ENCODE measurements around the gene LYG2.
"Not testable (repeated sequence)": the region's sequence is repeated elsewhere in the genome, so short reads cannot be mapped to it uniquely, and the experiment has no call there.

LYG2 gene, protein sequence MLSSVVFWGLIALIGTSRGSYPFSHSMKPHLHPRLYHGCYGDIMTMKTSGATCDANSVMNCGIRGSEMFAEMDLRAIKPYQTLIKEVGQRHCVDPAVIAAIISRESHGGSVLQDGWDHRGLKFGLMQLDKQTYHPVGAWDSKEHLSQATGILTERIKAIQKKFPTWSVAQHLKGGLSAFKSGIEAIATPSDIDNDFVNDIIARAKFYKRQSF

DNA sequence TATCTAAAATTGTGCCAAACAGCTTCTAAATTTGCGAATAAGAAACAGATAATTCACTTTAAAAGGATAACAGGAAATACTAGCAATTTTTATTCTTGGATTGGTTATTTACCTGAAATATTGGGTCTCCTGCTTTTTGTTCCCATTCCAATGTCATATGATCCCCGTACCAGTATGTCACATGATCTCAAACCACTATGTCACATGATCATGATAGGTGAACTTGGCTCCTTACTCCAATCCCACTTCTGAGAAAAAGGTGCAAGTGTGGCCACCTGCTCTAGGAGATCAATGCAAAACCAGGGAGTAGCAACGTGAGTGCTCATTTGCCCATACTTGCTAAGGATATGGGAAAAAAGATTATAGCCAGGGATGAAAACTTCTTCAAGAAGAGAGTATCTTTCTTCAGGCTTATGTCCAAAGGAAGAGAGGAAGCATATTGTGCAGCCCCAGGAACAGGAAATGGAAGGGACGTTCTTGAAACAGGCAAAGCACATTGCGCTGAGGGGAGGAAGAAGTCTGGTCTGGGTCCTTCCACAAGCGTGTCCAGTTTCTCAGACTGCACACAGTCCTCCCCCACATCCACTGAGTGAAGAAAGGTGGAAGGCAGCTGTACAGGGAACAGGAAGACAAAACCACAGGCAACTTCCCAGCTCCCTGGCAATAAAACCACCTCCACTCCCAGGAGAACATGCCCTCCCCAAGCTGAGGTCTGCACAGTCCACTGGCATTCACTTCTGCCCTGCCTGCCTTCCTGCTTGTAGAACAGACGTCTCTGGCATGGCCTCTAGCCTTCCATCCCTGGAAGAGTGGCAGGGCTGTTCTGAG lies at the start of gene LYG2:
Gene LYG2, minus strand, starts transcription at position 176 of the 828 bp plus-strand sequence. CDS start 1,406 bp downstream, outside the sequence.
- H2AFZ ChIP-seq, result no peak within 1 kb of the TSS
- no peaks in the 10 kb centered on the region for H3K9me3 ChIP-seq (ENCODE audit: control insufficient read depth, low read length)
- no peak for TF ChIP-seq CTCF (IDR thresholded peaks at IDR 0.05)
- no peak within 1 kb of the TSS for H3K4me3 ChIP-seq (ENCODE audit: low read depth, low read length)
- no peaks in the 10 kb centered on the region for H3K27me3 ChIP-seq (ENCODE audit: control insufficient read depth, insufficient read depth, low read length)
- no peaks in the 10 kb centered on the region for H3K36me3 ChIP-seq (ENCODE audit: control insufficient read depth, insufficient read depth, low read length)
- H3K4me1 ChIP-seq, result no peaks in the 10 kb centered on the region
- H3K9ac ChIP-seq, result no peak within 1 kb of the TSS
- no peaks in the 10 kb centered on the region for H3K79me2 ChIP-seq
- H3K4me2 ChIP-seq (ENCODE audit: low read length), result no peak within 1 kb of the TSS
- no peak within 1 kb of the TSS for H3K27ac ChIP-seq

- H3K9me3 ChIP-seq (ENCODE audit: control insufficient read depth, low read length); H3K79me2 ChIP-seq; H3K4me1 ChIP-seq; H3K27me3 ChIP-seq (ENCODE audit: control insufficient read depth, insufficient read depth, low read length); H2AFZ ChIP-seq; H3K4me3 ChIP-seq (ENCODE audit: low read depth, low read length); H3K9ac ChIP-seq; H3K36me3 ChIP-seq (ENCODE audit: control insufficient read depth, insufficient read depth, low read length); H3K4me2 ChIP-seq (ENCODE audit: low read length); H3K27ac ChIP-seq: not testable (repeated sequence)
Observed at GRCh38 chr2:99301097-99301496, 45.6 kb upstream of the LYG2 start, which contains the start of gene LYG1. Gene LYG1, minus strand, starts transcription at chr2:99301197. Its CDS starts 5,527 bp downstream, at chr2:99295670.

DNA sequence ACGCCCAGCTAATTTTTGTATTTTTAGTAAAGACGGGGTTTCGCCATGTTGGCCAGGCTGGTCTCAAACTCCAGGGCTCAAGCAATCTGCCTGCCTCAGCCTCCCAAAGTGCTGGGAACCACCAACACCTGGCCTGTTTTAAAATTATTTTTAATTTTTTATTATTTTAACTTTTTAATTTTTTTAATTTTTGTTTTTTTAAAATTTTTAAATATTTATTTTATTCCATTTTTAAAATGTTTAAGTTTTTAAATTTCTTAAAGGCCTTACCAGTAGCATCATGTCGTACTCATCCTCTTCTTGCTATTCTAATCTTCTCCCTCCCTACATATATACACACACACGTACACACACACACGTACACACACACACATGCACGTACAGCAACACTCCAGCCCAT lies 44.1 kb upstream of the LYG2 start:
- Histone ChIP-seq H3K4me3 (ENCODE audit: low read depth, low read length) (no peak overlapping the region), H3K4me1 (no peaks in the 10 kb centered on the region), H3K27ac (no peak overlapping the region), H3K27me3 (ENCODE audit: control insufficient read depth, insufficient read depth, low read length) (no peaks in the 10 kb centered on the region), H3K9ac (no peak overlapping the region), H3K9me3 (ENCODE audit: control insufficient read depth, low read length) (no peaks in the 10 kb centered on the region), H3K36me3 (ENCODE audit: control insufficient read depth, insufficient read depth, low read length) (no peaks in the 10 kb centered on the region), H3K79me2 (no peaks in the 10 kb centered on the region), H2AFZ (no peak overlapping the region), H3K4me2 (ENCODE audit: low read length) (no peak overlapping the region)
- TF ChIP-seq CTCF (IDR thresholded peaks at IDR 0.05), result no peak

- Histone ChIP-seq H3K4me3 (ENCODE audit: low read depth, low read length) (no peak overlapping the region), H3K36me3 (ENCODE audit: control insufficient read depth, insufficient read depth, low read length) (no peaks in the 10 kb centered on the region), H3K9me3 (ENCODE audit: control insufficient read depth, low read length) (no peaks in the 10 kb centered on the region), H3K4me2 (ENCODE audit: low read length) (no peak overlapping the region), H3K27me3 (ENCODE audit: control insufficient read depth, insufficient read depth, low read length) (no peaks in the 10 kb centered on the region), H2AFZ (no peak overlapping the region), H3K4me1 (no peaks in the 10 kb centered on the region), H3K9ac (no peak overlapping the region), H3K79me2 (no peaks in the 10 kb centered on the region), H3K27ac (no peak overlapping the region)
- TF ChIP-seq CTCF (IDR thresholded peaks at IDR 0.05), result no peak
Observed at GRCh38 chr2:99297994-99298393, 42.5 kb upstream of the LYG2 start.

DNA sequence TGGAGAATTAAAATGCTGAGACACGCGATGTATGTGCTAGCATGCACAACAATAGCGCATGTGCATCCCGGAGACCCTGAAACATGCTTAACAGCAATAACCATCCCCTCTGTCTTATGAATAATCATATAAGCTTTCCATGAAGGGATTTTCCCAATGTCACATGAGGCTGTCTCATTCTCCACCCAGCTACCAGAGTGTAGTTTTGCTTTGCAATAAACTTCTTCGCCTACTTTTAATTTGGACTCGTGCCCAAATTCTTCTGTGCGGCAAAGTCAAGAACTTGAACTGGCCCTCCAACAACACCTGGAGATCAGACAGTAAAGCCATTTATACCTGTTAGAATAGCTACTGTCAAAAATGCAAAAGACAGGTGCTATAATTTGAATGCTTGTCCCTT lies 30.1 kb upstream of the LYG2 start:
- Histone ChIP-seq H3K9me3 (ENCODE audit: control insufficient read depth, low read length) (no peaks in the 10 kb centered on the region), H2AFZ (no peak overlapping the region), H3K79me2 (no peaks in the 10 kb centered on the region), H3K27me3 (ENCODE audit: control insufficient read depth, insufficient read depth, low read length) (no peaks in the 10 kb centered on the region), H3K27ac (no peak overlapping the region), H3K4me1 (no peaks in the 10 kb centered on the region), H3K4me2 (ENCODE audit: low read length) (no peak overlapping the region), H3K36me3 (ENCODE audit: control insufficient read depth, insufficient read depth, low read length) (no peaks in the 10 kb centered on the region), H3K4me3 (ENCODE audit: low read depth, low read length) (no peak overlapping the region), H3K9ac (no peak overlapping the region)
- TF ChIP-seq CTCF (IDR thresholded peaks at IDR 0.05), result no peak
